Neural progenitor cell (in vitro differentiated cells): ENCODE data around the gene SLC35E3.

Experiments
- EZH2 ChIP-seq: fragments of 200-600 bp; sonication (generic); IDR thresholded peaks from 2 replicates; pipeline ENCODE4 v1.6.1; 2017; ENCODE audit warnings: antibody characterized with exemption, mild to moderate bottlenecking, moderate library complexity
- EZH2phosphoT487 ChIP-seq: fragments of 200-600 bp; sonication (generic); IDR thresholded peaks from 2 replicates; pipeline ENCODE4 v1.6.1; 2017; ENCODE audit warnings: antibody characterized with exemption
- TF ChIP-seq, protein P1 (sequence below): fragments of 200-600 bp; sonication (generic); IDR thresholded peaks from 2 replicates; pipeline ENCODE4 v1.5.1; 2017; ENCODE audit warnings: antibody characterized with exemption, mild to moderate bottlenecking

DNA sequence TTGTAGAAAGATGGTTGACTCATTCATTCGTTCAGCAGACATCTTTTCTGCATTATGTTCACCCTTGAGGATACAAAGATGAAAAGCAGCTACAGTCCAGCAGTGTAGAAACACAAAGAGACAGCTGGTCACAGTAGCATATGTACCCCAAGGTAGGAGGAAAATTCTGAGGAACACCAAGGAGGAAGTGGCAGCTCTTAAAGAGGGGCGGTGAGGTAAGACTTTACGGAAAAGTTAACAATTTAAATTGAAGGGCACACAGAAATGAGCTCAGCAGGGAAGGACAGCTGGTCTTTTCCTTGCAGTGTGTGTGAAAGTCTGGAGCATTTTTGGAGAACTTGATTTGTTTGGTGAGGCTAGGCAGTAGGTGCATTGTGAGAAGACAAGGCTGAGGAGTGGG lies 3.5 kb downstream of the SLC35E3 start:
- TF ChIP-seq, protein P1, sequence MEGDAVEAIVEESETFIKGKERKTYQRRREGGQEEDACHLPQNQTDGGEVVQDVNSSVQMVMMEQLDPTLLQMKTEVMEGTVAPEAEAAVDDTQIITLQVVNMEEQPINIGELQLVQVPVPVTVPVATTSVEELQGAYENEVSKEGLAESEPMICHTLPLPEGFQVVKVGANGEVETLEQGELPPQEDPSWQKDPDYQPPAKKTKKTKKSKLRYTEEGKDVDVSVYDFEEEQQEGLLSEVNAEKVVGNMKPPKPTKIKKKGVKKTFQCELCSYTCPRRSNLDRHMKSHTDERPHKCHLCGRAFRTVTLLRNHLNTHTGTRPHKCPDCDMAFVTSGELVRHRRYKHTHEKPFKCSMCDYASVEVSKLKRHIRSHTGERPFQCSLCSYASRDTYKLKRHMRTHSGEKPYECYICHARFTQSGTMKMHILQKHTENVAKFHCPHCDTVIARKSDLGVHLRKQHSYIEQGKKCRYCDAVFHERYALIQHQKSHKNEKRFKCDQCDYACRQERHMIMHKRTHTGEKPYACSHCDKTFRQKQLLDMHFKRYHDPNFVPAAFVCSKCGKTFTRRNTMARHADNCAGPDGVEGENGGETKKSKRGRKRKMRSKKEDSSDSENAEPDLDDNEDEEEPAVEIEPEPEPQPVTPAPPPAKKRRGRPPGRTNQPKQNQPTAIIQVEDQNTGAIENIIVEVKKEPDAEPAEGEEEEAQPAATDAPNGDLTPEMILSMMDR: no peak
- TF ChIP-seq EZH2 (no peak), EZH2phosphoT487 (no peak)
